HL-60 (cell line): ENCODE measurements around the gene PCCA.

Experiments
- DNase-seq, 2 experiments: peaks; one replicate each; pipeline ENCODE4 v3.0.0-alpha.2; 2010 to 2020; ENCODE audit warnings: low read depth in 1 of 2, low spot score in 1 of 2
- H3K27ac ChIP-seq: fragments of 250-450 bp; sonication (Bioruptor Pico); replicated peaks from 2 replicates; pipeline ENCODE4 v1.5.1; 2020; ENCODE audit warnings: mild to moderate bottlenecking, moderate library complexity
- H3K27me3 ChIP-seq: fragments of 250-450 bp; sonication (Bioruptor Pico); 2 replicates; pipeline ENCODE4 v1.5.1; 2021; ENCODE audit warnings: mild to moderate bottlenecking, moderate library complexity; ENCODE audit not compliant: insufficient read depth, poor library complexity, severe bottlenecking
- H3K4me3 ChIP-seq: replicated peaks from 2 replicates; pipeline ENCODE4 v1.5.1; 2011; ENCODE audit warnings: mild to moderate bottlenecking, control low read depth, low read length; ENCODE audit not compliant: insufficient read depth
- GABPA ChIP-seq: IDR thresholded peaks from 2 replicates; pipeline ENCODE4 v1.6.1; 2012; ENCODE audit warnings: low read depth
- POLR2AphosphoS5 ChIP-seq: IDR thresholded peaks from 2 replicates; pipeline ENCODE4 v1.6.1; 2012; ENCODE audit warnings: low read depth
- SPI1 ChIP-seq: IDR thresholded peaks from 2 replicates; pipeline ENCODE4 v1.6.1; 2012; ENCODE audit warnings: low read depth, mild to moderate bottlenecking, borderline replicate concordance
- TF ChIP-seq, protein P1 (sequence below): IDR thresholded peaks from one replicate; pipeline ENCODE4 v1.5.1; 2011; ENCODE audit warnings: low read length, control low read depth, inconsistent platforms; ENCODE audit not compliant: insufficient read depth
- TF ChIP-seq, protein P2 (sequence below): IDR thresholded peaks from 2 replicates; pipeline ENCODE4 v1.6.1; 2012; ENCODE audit warnings: low read depth; ENCODE audit not compliant: insufficient replicate concordance

Gene PCCA

DNA sequence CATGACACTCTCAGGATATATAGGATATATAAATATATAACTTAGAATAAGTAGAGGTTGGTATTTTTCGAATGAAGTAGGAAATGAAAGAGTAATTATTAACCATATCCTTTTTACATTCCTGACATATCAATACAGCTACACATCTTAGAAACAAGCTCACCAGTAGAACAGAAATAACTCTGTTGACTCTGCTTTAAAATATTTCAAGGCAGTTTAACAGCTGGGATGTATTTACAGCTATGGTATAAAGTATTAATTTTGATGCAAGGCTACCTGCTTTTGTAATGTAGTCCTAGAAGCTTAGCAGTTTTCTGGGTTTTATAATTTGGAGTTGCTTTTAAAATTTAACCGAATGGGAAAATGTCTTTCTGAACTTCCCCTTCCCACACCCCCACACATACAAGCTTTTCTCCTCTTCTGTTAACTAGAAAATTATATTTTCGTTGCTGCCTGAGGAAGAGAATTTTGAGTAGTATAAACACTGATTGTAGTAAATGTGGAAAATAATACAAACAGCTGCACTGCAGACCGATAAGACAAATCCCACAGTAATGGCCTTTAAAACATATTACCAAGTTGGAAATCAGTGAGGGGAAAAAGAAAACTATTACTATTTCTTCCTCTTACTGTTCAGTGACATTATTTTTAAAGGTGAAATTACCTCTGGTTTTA, 352.0 kb downstream of the PCCA start:
- no peaks in the 10 kb centered on the region for H3K27me3 ChIP-seq
- TF ChIP-seq, protein P1, sequence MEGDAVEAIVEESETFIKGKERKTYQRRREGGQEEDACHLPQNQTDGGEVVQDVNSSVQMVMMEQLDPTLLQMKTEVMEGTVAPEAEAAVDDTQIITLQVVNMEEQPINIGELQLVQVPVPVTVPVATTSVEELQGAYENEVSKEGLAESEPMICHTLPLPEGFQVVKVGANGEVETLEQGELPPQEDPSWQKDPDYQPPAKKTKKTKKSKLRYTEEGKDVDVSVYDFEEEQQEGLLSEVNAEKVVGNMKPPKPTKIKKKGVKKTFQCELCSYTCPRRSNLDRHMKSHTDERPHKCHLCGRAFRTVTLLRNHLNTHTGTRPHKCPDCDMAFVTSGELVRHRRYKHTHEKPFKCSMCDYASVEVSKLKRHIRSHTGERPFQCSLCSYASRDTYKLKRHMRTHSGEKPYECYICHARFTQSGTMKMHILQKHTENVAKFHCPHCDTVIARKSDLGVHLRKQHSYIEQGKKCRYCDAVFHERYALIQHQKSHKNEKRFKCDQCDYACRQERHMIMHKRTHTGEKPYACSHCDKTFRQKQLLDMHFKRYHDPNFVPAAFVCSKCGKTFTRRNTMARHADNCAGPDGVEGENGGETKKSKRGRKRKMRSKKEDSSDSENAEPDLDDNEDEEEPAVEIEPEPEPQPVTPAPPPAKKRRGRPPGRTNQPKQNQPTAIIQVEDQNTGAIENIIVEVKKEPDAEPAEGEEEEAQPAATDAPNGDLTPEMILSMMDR = no peak
- TF ChIP-seq GABPA (no peak), SPI1 (no peak), POLR2AphosphoS5 (no peak)
- TF ChIP-seq, protein P2, sequence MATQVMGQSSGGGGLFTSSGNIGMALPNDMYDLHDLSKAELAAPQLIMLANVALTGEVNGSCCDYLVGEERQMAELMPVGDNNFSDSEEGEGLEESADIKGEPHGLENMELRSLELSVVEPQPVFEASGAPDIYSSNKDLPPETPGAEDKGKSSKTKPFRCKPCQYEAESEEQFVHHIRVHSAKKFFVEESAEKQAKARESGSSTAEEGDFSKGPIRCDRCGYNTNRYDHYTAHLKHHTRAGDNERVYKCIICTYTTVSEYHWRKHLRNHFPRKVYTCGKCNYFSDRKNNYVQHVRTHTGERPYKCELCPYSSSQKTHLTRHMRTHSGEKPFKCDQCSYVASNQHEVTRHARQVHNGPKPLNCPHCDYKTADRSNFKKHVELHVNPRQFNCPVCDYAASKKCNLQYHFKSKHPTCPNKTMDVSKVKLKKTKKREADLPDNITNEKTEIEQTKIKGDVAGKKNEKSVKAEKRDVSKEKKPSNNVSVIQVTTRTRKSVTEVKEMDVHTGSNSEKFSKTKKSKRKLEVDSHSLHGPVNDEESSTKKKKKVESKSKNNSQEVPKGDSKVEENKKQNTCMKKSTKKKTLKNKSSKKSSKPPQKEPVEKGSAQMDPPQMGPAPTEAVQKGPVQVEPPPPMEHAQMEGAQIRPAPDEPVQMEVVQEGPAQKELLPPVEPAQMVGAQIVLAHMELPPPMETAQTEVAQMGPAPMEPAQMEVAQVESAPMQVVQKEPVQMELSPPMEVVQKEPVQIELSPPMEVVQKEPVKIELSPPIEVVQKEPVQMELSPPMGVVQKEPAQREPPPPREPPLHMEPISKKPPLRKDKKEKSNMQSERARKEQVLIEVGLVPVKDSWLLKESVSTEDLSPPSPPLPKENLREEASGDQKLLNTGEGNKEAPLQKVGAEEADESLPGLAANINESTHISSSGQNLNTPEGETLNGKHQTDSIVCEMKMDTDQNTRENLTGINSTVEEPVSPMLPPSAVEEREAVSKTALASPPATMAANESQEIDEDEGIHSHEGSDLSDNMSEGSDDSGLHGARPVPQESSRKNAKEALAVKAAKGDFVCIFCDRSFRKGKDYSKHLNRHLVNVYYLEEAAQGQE = no peak
- no peak for DNase-seq
- H3K4me3 ChIP-seq = no peak overlapping the region
- H3K27ac ChIP-seq = no peak overlapping the region

DNA sequence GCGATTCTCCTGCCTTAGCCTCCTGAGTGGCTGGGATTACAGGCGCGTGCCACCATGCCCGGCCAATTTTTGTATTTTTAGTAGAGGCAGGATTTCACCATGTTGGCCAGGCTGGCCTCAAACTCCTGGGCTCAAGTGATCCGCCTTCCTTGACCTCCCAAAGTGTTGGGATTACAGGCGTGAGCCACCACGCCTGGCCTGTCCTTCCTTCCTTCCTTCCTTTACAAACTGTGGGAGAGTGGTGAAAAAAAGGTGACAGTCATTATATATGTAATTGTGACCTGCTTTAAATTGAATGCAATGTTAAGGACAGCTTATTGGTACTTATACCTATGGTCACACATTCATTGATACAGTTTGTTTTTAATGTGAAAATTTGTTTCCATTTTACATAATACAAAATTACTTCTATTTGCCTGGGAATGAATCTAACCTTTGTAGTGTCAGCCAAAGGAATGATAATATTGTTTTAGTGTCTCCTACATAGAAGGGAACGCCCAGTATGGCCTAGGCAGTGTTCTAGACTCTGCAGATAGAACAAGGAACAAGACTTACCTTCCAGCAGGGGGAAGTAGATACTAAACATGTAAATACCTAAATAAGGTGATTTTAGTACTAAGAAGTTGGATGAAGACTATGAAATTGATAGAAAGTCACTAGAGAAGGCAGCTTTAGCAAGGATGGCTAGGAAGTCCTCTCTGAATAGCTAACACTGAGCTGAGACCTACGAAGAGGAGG, 353.4 kb downstream of the PCCA start:
- no peak overlapping the region for H3K27ac ChIP-seq
- H3K27me3 ChIP-seq = no peaks in the 10 kb centered on the region
- TF ChIP-seq GABPA = no peak
- no peak for TF ChIP-seq POLR2AphosphoS5
- TF ChIP-seq, protein P2 = no peak
- no peak for TF ChIP-seq SPI1
- TF ChIP-seq, protein P1 = no peak
- DNase-seq = no peak
- no peak overlapping the region for H3K4me3 ChIP-seq

DNA sequence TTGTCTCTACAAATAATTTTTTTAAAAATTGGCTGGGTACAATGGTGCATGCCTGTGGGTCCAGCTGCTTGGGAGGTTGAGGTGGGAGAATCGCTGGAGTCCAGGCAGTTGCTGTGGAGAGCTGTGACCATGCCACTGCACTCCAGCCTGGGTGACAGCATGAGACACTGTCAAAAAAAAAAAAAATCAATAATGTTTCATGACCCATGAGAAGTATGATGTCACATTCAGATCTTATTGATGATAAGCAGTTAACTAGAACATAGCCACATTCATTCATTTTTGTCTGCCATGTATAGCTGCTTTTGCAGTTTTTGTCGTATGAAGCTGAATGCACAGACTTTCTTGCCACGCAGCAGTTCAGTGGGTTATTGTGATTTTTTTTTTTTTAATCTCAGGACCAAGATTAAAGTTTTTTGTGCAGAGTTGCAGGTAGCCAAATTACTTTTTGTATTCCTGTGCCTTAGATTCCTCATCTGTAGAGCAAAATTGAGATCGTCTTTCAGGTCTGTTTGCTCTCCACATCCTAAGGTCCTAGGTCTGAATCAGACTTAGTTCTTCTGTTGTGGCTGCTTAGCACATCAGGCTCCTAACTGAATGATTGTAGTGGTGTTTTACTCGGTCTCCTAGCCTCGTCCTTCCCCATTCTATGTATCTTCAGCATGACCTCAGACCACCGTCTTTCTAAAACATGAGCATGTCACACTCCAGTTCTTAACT, 354.5 kb downstream of the PCCA start:
- TF ChIP-seq, protein P2 = no peak
- TF ChIP-seq, protein P1 = no peak
- TF ChIP-seq SPI1 (no peak), GABPA (no peak), POLR2AphosphoS5 (no peak)
- H3K4me3 ChIP-seq = no peak overlapping the region
- DNase-seq = no peak
- no peak overlapping the region for H3K27ac ChIP-seq
- no peaks in the 10 kb centered on the region for H3K27me3 ChIP-seq
